K562 (cell line): Measurements from ENCODE around the gene IRF2BP2. TPM values are rescaled to one million over a fixed set of nuclear protein-coding genes. Genes with fewer than 3 reads are reported as not detected.

Experiments used
- FOXP1 ChIP-seq: sonication (generic); formaldehyde crosslinking; IDR thresholded peaks from 2 replicates; pipeline ENCODE4 v1.8.0; 2022; ENCODE audit warnings: mild to moderate bottlenecking, missing genetic modification reagents
- LEF1 ChIP-seq: fragments of 450-650 bp; IDR thresholded peaks from 2 replicates; pipeline ENCODE4 v1.6.1; 2016; ENCODE audit warnings: mild to moderate bottlenecking
- NCOA6 ChIP-seq: fragments of 450-650 bp; IDR thresholded peaks from 2 replicates; pipeline ENCODE4 v1.6.1; 2017; ENCODE audit warnings: mild to moderate bottlenecking
- ZKSCAN8 ChIP-seq: fragments of 200-800 bp; sonication (Bioruptor generic); IDR thresholded peaks from 2 replicates; pipeline ENCODE4 v1.6.1; 2016; ENCODE audit warnings: missing genetic modification characterization, missing compliant biosample characterization
- ZNF347 ChIP-seq: fragments of 450-650 bp; formaldehyde crosslinking; IDR thresholded peaks from 2 replicates; pipeline ENCODE4 v1.4.0; 2020; ENCODE audit warnings: low read depth, mild to moderate bottlenecking, moderate library complexity
- polyA plus RNA-seq, 8 experiments: library from polyadenylated mRNA; depleted of rRNA in 4 of 8; stranded (reverse) in 5 of 8; unstranded in 3 of 8; fragments of >200 nt; fragmentation: Nextera tagmentation in 2 of 8; fragmentation: Illumina TruSeq in 1 of 8; extraction: Ambion mirVana in 2 of 8; extraction: Trizol in 1 of 8; gene quantifications; 2 replicates each; pipeline versions ENCODE4 v1.2.1 to v1.2.3, GENCODE V29; 2011 to 2014; ENCODE audit warnings: inconsistent platforms in 1 of 8, missing spikeins in 1 of 8
- total RNA-seq, 7 experiments: library from RNA; depleted of rRNA in 6 of 7; stranded (reverse); fragments of >200 nt in 6 of 7; fragmentation: Illumina TruSeq in 2 of 7; extraction: Trizol in 2 of 7; gene quantifications; 2 replicates each; pipeline versions ENCODE4 v1.2.1 to v1.2.3, GENCODE V29; 2011 to 2021; ENCODE audit warnings: low replicate concordance in 1 of 7
- TF ChIP-seq, protein P1 (sequence below), 2 experiments: fragments of 450-650 bp in 1 of 2; sonication (generic) in 1 of 2; formaldehyde crosslinking in 1 of 2; IDR thresholded peaks; 2 replicates each; pipeline versions ENCODE4 v1.7.1 to v1.9.0; 2016 to 2022; ENCODE audit warnings: inconsistent platforms in 1 of 2, mild to moderate bottlenecking in 1 of 2, missing genetic modification reagents in 1 of 2
- TF ChIP-seq, protein P2 (sequence below): fragments of 250-450 bp; sonication (Bioruptor Pico); IDR thresholded peaks from 2 replicates; pipeline ENCODE4 v1.5.0; 2022; ENCODE audit warnings: mild to moderate bottlenecking
- TF ChIP-seq, protein P3 (sequence below), 2 experiments: fragments of 450-650 bp in 1 of 2; sonication (generic) in 1 of 2; formaldehyde crosslinking in 1 of 2; IDR thresholded peaks in 1 of 2; conservative IDR thresholded peaks in 1 of 2; 2 replicates each; pipeline versions ENCODE4 v1.6.1 to v1.8.1; 2016 to 2023; ENCODE audit warnings: mild to moderate bottlenecking in 2 of 2, moderate library complexity in 2 of 2, inconsistent platforms in 1 of 2, missing genetic modification reagents in 1 of 2

IRF2BP2 gene
- total and polyA plus RNA-seq, 9 of the 15 experiments (the other 6 are each of a cell fraction or from before 2014, with no cell fraction given): 7.7 to 68.6 (median 22.1) TPM

DNA sequence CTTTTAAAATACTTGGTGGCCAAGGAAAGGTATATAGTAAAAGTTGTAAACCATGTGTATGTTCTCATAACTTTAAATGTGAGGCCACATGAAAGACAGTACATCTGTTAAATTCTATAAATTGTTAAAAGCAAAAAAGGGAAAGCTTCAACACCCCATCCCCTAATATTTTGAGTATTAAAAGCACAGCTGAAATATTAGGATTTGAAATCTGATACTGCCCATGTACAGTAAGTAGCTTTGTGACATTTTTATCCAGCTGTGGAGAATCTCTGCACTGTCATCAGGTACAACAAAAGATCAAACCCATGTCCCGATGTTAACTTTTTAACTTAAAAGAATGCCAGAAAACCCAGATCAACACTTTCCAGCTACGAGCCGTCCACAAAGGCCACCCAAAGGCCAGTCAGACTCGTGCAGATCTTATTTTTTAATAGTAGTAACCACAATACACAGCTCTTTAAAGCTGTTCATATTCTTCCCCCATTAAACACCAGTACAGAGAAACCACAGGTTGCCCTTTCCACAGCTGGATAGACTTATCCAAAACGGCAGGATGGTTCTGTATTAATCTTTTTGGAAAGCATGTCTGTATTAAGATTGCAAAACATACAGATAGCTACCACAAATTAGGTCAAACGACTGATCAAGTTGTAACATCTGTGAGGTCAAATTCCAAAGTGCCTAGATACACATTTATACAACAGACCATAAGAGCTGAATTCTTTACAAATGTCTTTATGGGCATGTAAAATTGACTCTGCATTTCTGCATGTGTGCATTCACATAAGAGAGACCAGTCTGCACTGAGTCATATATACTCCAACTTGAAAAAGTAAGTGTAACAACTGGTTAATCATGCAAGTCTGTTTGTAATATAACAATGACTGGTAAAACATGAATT is 5.2 kb downstream of the IRF2BP2 start (continued):
- TF ChIP-seq ZKSCAN8 (CRISPR knock-in tag) (0 out of 2 replicates have a peak, but pooled peaks have one; percentile 21), FOXP1 (CRISPR knock-in tag) (no peak), ZNF347 (0 out of 2 replicates have a peak, but pooled peaks have one; percentile 7), NCOA6 (no peak), LEF1 (no peak)
- TF ChIP-seq, protein P1, sequence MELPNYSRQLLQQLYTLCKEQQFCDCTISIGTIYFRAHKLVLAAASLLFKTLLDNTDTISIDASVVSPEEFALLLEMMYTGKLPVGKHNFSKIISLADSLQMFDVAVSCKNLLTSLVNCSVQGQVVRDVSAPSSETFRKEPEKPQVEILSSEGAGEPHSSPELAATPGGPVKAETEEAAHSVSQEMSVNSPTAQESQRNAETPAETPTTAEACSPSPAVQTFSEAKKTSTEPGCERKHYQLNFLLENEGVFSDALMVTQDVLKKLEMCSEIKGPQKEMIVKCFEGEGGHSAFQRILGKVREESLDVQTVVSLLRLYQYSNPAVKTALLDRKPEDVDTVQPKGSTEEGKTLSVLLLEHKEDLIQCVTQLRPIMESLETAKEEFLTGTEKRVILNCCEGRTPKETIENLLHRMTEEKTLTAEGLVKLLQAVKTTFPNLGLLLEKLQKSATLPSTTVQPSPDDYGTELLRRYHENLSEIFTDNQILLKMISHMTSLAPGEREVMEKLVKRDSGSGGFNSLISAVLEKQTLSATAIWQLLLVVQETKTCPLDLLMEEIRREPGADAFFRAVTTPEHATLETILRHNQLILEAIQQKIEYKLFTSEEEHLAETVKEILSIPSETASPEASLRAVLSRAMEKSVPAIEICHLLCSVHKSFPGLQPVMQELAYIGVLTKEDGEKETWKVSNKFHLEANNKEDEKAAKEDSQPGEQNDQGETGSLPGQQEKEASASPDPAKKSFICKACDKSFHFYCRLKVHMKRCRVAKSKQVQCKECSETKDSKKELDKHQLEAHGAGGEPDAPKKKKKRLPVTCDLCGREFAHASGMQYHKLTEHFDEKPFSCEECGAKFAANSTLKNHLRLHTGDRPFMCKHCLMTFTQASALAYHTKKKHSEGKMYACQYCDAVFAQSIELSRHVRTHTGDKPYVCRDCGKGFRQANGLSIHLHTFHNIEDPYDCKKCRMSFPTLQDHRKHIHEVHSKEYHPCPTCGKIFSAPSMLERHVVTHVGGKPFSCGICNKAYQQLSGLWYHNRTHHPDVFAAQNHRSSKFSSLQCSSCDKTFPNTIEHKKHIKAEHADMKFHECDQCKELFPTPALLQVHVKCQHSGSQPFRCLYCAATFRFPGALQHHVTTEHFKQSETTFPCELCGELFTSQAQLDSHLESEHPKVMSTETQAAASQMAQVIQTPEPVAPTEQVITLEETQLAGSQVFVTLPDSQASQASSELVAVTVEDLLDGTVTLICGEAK (IDR thresholded peaks at IDR 0.05): no peak
- TF ChIP-seq, protein P1 (CRISPR knock-in tag; IDR thresholded peaks at IDR 0.05): no peak
- TF ChIP-seq, protein P2, sequence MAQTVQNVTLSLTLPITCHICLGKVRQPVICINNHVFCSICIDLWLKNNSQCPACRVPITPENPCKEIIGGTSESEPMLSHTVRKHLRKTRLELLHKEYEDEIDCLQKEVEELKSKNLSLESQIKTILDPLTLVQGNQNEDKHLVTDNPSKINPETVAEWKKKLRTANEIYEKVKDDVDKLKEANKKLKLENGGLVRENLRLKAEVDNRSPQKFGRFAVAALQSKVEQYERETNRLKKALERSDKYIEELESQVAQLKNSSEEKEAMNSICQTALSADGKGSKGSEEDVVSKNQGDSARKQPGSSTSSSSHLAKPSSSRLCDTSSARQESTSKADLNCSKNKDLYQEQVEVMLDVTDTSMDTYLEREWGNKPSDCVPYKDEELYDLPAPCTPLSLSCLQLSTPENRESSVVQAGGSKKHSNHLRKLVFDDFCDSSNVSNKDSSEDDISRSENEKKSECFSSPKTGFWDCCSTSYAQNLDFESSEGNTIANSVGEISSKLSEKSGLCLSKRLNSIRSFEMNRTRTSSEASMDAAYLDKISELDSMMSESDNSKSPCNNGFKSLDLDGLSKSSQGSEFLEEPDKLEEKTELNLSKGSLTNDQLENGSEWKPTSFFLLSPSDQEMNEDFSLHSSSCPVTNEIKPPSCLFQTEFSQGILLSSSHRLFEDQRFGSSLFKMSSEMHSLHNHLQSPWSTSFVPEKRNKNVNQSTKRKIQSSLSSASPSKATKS: no peak
- TF ChIP-seq, protein P3, sequence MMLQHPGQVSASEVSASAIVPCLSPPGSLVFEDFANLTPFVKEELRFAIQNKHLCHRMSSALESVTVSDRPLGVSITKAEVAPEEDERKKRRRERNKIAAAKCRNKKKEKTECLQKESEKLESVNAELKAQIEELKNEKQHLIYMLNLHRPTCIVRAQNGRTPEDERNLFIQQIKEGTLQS (IDR thresholded peaks at IDR 0.05): no peak
- TF ChIP-seq, protein P3 (CRISPR knock-in tag; conservative IDR thresholded peaks at IDR 0.05): no peak
